GM18861 (cell line): ENCODE data around the gene MATCAP1.
A peak's percentile ranks its signal among the peaks of the same experiment; 100 is the strongest.

Source experiments
- ATAC-seq: cut with Tn5 transposase; IDR thresholded peaks from one replicate; pipeline ENCODE4 v1.9.1; 2021; ENCODE audit not compliant: unreplicated experiment

The MATCAP1 gene

DNA sequence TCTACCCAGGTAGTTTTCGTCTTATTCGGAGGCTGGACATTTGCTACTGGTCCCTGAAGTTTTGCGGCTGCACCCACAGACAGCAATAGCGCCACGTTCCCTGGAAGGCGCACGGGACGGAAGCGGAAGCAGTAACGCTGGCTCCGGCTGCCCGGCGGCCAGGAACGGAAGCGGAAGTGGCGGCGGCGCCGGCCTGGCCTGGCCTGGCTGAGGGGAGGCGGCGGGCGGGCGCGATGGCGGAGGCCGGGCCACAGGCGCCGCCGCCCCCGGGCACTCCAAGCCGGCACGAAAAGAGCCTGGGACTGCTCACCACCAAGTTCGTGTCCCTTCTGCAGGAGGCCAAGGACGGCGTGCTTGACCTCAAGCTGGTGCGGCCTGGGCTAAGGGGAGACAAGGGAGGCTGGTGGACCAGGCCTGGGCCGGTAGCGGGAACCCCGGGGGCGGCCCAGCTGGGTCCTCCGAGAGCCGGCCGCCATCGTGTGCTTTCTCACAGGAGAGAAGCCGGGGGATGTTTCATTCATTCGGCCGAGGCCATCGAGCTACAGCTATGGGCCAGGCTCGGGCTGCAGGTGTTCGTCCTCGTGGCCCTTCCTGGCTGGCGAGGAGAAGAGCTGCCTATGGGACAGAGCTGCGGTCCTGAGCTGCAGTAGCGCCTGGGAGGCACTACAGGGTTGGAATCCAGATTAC is 8.4 kb upstream of the MATCAP1 start, which contains the start of gene E2F4:
E2F4 (plus strand) TSS at position 161 of the 687 bp plus-strand sequence; CDS start at position 234, 73 bp downstream.
- peak; percentile 77 for ATAC-seq

DNA sequence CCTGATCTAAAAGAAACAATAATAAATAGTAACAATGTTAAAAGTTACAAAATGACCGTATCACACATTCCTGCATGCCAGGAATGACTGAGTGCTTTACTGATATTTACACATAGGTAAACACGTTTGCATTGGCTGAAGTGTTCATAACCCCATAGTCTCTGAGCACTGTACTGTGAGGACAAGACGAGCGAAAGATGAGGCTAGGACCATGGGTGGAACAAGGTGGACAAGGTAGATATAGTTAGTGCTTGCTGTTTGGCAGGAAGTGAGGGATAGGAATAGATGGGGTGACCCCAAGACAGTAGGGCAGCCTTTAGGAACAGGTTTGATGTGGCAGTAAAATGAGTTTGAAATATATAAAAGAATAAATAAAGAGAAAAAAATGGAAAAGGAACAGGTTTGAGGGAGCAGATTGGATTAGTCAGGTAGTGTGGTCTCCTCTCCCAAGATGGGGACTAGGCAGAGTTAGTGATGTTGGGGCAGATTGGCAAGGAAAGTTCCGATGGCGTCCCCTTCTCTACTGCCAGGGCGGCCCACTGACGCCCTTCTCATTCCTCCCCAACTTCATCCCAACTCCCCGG is 7.7 kb upstream of the MATCAP1 start:
- peak; percentile 10 for ATAC-seq

DNA sequence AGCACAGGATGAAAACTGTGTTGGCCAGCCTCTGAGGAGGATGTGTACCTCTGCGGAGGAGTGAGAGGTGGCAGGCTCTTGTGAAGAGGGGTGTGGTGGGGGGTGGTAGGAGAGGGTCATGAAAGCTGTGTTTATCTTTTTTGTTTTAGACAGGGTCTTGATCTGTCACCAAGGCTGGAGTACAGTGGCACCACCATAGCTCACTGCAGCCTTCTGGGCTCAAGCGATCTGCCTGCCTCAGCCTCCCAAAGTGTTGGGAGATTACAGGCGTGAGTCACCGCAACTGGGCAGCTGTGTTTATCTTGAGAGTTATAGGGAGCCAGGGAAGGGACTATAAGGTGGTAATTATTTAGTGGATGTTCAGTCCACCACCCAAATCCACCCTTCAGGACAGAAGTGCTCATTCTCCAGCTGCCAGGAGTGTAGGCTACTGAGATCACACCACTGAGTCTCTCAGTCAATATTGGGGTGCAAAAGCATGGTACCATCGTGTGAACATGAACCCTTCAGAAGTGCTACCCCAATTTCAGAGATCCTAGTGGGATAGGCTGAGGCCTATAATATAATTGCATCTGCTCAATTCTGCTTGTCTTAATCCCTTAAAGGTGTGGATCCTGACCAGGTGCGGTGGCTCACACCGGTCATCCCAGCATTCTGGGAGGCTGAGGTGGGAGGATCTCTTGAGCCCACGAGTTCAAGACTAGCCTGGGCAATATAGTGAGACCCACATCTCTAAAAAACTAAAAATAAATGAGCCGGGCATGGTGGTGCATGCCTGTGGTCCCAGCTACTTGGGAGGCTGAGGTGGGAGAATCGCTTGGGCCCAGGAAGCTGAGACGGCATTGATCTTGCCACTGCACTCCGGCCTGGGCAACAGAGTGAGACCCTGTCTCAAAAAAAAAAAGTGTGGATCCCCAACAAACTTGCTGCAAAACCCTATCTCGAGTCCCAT is 7.0 kb upstream of the MATCAP1 start:
- no peak for ATAC-seq

DNA sequence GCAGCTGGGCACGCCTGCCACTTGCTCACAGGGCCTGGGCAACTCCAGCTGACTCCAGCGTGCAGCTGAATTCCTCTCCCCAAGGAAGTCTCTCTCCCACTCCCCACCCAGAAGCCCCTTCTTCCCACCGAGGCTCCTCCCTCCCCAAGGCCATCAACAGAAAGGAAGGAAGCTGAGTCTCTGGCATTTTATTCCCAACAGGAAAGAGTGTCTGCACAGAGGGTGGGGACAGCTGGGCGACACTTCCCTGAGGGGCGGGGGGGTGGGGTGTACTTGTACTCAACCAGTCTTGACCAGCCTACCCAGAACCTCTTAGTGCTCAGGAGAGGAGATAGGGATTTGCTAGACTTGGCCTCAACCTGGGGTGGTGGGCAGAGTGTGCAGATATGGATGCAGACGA is 6.3 kb upstream of the MATCAP1 start, which contains the start of gene EXOC3L1:
EXOC3L1 (minus strand) TSS at position 96 of the 400 bp plus-strand sequence. CDS start 460 bp downstream, outside the sequence.
- no peak for ATAC-seq

DNA sequence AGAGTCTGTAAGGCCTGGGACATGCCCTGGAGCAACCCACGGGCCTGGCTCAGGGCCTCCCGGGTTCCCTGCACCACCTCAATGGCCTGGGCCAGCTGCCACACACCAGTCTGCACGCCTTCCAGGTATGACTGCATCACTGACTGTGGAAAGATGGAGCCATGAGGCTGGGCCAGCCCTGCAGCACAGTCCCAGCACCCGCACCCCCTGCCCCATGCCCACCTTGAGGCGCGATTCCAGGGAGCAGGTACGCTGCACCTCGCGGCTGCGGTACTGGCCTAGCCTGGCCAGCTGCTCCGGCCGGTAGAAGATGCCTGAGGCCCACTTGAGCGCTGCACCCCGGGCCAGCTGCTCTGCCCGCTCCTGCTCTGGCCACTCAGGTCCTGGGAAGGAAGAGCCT is 5.0 kb upstream of the MATCAP1 start:
- no peak for ATAC-seq

DNA sequence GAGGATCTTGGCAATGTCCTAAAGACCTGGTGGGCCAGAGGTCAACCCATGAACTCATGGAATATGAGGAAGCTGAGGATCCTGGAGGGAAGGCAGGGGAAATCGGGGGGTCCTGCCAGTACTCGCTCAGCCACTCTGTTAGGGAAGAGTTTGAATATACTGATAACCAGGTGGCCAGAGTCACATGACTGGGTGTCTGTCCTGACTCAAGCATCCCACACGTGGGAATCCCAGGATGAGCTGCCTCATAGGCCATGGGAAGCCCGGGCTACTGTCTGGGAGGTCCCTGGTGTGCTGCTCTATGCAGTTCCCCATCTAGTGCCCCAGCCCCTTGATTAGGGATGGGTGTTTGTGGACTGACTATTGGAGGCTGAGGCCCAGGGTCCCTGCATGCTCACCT is 4.6 kb upstream of the MATCAP1 start:
- ATAC-seq = no peak

DNA sequence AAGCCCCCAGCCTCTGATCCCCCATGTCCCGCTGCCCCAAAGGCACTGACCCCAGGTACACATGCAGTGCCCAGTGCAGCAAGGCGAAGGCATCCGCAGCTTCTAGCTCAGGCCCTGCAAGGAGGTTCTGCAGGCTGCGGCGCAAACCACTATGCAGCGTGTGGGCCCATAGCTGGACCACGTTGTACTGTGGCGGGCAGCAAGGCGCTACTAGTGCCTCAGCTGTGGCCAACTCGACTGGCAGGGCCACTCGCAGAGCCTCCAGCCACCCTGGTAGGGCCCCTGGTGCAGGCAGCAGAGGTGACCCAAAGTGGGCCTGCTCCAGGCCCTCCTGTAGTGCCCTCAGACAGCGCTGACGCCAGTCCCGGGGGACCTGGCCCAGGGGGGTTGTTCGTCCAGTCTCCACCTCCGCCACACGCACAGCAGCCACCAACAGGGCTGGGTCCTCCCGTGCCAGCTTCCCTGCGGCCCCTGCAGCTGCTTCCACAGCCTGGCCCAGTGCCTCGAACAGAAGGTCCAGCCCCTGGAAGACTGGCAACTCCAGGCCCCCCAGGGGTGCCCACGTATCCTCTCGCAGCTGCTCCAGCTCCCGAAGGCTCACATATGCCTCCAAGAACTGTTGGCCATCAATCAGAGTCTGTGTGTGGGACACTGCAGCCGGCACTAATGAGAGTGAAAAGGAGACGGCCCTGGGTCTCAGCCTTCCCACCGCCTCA is 3.6 kb upstream of the MATCAP1 start:
- no peak for ATAC-seq

DNA sequence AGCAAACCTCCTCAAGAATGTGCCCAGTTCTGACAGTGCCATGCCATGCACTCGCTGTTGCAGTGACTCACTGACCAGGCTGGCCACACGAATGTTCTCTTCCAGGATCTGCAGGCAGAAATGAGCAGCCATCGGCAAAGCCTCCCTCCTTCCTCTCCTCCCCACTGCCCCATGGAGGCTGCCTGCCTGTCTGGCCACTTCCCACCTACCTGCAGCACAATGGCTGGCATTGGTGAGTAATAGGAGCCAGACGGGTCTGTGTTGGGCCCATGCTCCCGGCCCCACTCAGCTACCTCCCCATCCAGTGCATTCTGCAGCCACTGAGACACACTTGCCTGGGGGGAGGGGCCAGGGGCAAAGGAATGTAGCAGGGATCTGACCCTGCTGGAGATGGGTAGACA is 2.8 kb upstream of the MATCAP1 start:
- no peak for ATAC-seq

DNA sequence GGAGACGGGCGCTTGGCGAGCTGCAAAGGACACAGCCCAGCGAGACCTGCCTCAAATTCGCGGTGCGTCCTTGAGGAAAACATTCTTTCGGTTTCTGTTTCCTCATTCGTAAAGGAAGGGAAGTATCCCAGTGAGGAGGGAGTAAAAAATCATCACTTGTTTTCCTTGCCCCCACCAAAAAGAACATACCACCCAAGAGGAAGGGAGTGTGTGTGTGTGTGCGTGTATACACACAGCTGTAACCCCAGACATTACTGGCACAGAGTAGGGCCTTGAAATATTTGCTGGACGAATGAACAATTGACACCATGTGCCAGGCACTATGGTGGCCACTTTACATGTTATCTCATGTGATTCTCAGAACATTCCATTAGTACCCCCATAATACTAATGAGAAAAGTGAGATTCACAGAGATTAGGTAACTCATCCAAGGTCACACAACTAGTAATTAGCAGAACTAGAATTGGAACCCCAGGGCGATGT is 1.9 kb upstream of the MATCAP1 start:
- no peak for ATAC-seq

DNA sequence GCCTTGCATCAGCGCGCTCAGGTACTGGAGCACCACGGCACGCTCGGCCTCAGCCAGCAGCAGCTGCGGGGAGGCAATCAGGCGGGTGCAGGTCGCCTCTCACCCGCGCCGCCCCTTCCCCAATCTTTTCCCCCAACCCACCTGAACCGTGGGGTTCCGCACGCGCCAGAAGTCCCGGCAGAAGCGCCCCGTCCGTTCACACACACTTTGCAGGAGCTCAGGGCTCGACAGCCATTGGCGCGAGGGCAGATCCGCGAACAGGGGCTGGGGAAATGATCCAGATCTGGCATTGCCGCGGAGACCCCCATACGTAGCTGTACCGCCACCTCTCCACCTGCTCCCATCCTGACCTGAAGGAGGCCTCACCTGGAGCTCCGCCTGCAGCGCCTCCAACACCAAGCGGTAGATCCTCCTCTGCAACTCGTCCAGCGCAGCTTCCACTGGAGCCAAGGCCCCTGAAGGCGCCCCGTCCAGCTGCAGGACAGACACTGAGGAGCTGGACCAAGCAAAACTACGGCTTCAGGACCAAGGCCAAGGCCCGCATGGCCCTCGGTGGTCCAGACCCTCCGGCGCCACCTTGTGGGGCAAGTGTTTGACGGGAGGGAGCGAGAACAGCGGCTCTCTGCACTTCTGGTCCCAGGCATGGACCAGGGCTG is 1.4 kb upstream of the MATCAP1 start:
- ATAC-seq = peak; percentile 27

DNA sequence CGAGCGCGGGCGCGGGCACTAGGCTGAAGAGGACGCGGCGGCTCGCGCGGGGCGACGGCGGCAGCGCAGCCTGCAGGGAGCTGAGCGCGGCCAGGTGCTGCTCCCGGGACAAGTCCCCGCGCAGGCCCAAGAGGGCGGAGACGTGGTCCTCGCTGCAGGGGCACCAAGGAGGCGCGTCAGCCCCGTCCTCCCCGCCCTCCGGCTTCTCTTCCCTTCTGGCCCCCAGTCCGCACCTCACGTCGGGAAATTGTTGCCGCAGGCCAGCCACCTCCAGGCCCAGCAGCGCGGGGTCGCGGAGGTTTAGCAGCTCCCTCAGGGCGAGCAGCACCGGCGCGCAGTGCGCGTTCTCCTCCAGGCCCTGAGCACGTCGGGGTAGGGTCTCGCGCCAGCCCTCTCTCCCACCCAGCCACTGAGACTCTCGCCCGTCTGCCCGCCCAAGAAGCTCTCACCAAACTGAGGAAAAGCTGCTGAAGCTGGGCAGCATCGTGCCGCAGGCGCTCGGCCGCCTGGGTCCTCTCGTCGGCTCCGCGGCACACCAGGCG is 761 bp upstream of the MATCAP1 start:
- no peak for ATAC-seq

DNA sequence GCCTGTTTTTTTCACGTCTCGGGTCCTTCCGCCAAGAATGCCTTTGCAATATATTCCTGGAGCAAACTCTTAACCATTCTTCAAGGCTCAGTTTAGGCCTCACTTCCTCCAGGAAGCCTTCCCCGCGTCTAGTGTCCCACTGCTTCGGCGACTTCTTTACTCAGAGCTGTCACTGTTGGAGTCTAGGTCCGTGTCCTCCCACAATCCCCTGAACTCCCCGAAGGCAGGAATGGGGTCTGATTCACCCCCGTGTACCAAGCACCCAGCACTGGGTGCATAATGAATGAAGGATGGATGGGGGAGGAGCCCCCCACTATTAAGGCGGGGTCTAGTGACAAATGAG is 508 bp downstream of the MATCAP1 start:
- ATAC-seq = no peak

DNA sequence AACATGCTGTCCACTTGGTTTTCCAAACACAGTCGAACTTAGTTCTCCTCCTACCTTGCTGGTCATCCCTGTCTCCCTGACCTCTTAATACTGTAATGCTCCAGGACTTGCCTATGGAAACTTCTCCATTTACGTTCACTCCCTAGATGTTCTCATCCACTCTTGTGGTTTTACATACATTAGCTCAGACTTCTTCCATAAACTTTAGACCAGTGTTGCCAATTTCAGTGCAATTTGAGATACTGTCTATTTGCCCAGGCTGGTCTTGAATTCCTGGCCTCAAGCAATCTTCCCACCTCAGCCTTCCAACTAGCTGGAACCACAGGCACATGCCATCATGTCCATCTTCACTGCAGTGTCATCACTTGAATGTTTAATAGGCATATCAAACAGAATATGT is 1.5 kb downstream of the MATCAP1 start:
- ATAC-seq = no peak

DNA sequence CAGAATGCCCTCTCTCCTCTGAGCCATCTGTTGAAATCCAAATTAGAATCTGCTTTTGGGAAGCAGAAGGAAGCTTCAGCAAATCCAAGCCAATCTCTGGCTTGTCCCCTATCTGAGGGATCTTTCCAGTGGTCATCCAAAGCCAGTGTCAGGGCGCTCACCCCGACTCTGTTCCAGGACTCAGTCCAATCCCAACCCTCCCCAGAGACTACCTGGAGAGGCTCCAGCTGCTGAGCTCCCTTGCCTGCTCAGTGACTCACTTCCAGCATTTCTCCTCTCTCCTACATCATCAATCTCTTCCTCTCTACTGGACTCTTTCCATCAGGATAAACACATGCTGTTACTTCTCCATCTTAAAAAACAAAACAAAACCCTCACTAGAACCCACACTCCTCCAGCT is 2.4 kb downstream of the MATCAP1 start:
- no peak for ATAC-seq

DNA sequence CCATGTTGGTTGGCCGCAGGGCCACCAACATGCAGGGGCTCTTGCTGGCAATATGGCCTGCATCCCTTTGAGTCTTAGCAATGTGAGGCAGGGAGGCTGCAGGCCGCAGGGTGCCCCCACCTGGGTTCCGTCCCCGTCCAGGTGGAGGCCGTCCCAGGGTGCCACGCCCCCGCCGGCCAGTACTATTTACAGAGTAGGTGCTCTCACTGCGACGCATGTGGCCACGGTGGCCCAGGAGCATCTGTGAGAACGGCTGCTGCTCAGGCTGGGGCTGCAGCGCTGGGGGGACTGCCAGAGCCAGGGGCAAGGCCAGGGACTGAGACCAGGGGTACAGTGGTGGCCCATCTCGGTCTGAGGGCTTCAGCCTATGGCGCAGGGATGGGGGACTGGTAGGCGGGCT is 3.6 kb downstream of the MATCAP1 start:
- no peak for ATAC-seq

DNA sequence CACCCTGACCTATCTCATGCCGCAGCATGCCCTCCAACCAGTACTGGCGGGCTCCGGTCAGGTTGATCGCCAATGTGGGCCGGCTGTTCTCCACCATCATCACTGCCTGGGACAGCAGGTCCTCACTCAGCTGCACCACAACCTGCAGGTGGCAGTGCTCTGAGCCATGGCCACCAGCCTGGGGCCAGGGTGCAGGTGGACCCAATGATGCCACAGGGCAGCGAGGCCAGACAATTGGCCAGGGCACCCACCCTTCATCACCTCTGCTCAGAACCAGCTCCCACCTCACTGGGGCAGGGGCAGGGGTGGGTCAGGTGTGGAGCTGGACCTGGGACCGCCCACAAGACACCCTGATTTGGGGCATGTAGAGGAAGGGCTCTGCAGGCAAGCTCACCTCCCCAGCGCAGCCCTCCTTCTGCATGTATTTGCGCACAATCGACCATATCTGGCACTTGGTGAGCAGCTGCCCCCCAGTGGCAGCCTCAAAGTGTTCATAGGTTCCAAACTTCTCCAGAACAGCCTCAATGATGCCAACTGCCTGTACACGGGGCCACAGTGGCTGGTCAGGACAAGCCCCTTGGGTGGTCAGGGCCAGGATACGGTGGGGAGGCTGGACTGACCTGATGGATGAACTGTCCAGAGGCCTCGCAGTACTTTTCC is 4.2 kb downstream of the MATCAP1 start:
- ATAC-seq = no peak

DNA sequence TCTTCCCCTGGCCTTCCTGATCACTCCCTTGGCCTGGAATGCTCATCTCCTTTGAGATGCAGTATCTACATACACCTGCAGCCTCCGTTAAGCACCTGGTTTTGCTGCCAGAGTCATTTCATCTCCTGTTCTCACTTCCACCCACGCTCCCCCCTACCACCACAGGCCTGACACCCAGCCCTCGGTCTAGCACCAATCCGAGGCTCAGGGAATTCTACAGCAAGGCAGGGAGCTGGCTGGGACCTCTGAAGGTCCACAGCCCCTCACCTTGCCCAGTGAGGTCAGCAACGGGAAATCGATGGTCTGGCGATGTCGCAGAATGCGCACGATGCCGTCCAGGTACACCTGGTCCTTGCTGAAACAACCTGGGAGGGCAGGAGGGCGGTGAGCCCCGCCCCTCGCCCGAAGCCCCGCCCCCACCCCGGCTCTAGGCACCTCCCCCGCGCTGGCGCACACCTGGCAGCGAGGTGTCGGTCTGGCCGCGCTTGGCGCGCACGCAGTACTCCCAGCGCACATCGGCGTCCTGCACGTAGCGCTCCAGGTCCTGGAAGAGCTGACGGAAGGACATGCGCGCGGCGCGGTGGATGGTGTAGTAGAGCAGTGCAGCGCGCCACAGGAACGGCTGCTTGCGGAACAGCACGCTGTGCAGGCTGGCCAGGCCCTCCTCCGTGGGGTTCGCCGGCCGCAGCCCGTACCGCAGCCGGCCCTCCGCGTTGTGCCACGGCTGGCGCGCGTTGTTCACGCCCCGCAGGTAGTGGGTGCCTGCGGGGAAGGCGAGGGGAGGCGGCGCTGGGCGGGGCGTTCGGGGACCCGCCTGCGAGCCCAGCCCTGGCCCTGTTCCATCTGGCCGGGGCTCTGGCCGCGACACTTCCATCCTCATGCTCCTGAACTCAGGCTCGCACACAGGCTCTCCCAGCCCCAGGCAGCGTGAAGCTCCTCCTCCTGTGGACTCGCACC is 5.7 kb downstream of the MATCAP1 start:
- no peak for ATAC-seq

DNA sequence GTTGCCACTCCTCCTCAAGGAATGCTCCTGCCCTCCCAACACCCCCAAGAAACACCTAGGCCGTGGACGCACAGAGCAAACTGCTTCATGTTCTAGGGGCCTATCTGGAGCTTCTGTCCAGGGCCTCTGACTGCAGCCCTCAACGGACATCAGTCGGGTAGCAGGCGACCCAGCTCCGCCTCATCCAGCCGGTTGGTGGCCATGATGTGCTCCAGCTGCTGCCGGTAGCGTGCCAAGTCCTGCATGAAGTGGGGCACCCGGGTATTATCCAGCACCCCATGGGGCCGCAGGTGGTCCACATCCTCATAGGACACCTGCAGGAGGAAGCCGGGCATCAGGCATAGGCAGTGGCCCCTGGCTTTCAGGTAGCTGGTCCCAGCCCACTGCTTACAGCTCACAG is 7.1 kb downstream of the MATCAP1 start:
- no peak for ATAC-seq
